HepG2 (cell line): ENCODE data around the gene TUBGCP4. TPM values are rescaled to one million over a fixed set of nuclear protein-coding genes. Genes with fewer than 3 reads are reported as not detected.
A peak's percentile ranks its signal among the peaks of the same experiment; 100 is the strongest.

Experiments
- AGO2 ChIP-seq: fragments of 200-400 bp; formaldehyde crosslinking; optimal IDR thresholded peaks from 2 replicates; pipeline ENCODE3; 2017; ENCODE audit warnings: mild to moderate bottlenecking, low read depth, low read length, moderate library complexity
- BORCS8-MEF2B ChIP-seq: sonication (generic); formaldehyde crosslinking; IDR thresholded peaks from 2 replicates; pipeline ENCODE4 v1.8.0; 2022; ENCODE audit warnings: mild to moderate bottlenecking, missing genetic modification reagents
- FLYWCH1 ChIP-seq: sonication (generic); formaldehyde crosslinking; IDR thresholded peaks from 2 replicates; pipeline ENCODE4 v1.8.1; 2023; ENCODE audit warnings: mild to moderate bottlenecking, missing genetic modification reagents
- FOXK1 ChIP-seq: sonication (generic); formaldehyde crosslinking; IDR thresholded peaks from 2 replicates; pipeline ENCODE4 v1.4.0; 2020; ENCODE audit warnings: low read depth, missing genetic modification reagents, borderline replicate concordance
- GPN1 ChIP-seq: sonication (generic); formaldehyde crosslinking; IDR thresholded peaks from 2 replicates; pipeline ENCODE4 v1.5.1; 2020; ENCODE audit warnings: missing genetic modification reagents, borderline replicate concordance
- JUN ChIP-seq: sonication (generic); formaldehyde crosslinking; IDR thresholded peaks from 2 replicates; pipeline ENCODE4 v1.4.0; 2020; ENCODE audit warnings: mild to moderate bottlenecking, missing genetic modification reagents
- MAFG ChIP-seq: sonication (generic); formaldehyde crosslinking; IDR thresholded peaks from 2 replicates; pipeline ENCODE4 v1.5.1; 2020; ENCODE audit warnings: mild to moderate bottlenecking, missing genetic modification reagents
- MIER2 ChIP-seq: IDR thresholded peaks from 2 replicates; pipeline ENCODE4 v1.6.1; 2016; ENCODE audit warnings: missing biosample characterization, missing genetic modification reagents
- NFIB ChIP-seq: sonication (generic); formaldehyde crosslinking; IDR thresholded peaks from 2 replicates; pipeline ENCODE4 v1.9.0; 2021; ENCODE audit warnings: missing genetic modification reagents, mild to moderate bottlenecking, borderline replicate concordance
- PAF1 ChIP-seq: IDR thresholded peaks from 2 replicates; pipeline ENCODE4 v1.6.1; 2016; ENCODE audit warnings: missing genetic modification reagents, missing compliant biosample characterization
- PHB2 ChIP-seq: fragments of 450-650 bp; IDR thresholded peaks from 2 replicates; pipeline ENCODE4 v1.6.1; 2018; ENCODE audit not compliant: partially characterized antibody
- RAD51 ChIP-seq: fragments of 450-650 bp; IDR thresholded peaks from 2 replicates; pipeline ENCODE4 v1.6.1; 2016; ENCODE audit warnings: borderline replicate concordance
- SIN3A ChIP-seq: IDR thresholded peaks from 2 replicates; pipeline ENCODE4 v1.6.1; 2011; ENCODE audit warnings: low read depth, mild to moderate bottlenecking, control low read depth, low read length, borderline replicate concordance
- U2AF1 ChIP-seq: fragments of 200-400 bp; formaldehyde crosslinking; optimal IDR thresholded peaks from 2 replicates; pipeline ENCODE3; 2017; ENCODE audit warnings: mild to moderate bottlenecking, low read depth, low read length
- ZBTB7B ChIP-seq: sonication (generic); formaldehyde crosslinking; IDR thresholded peaks from 2 replicates; pipeline ENCODE4 v1.4.0; 2020; ENCODE audit warnings: missing genetic modification reagents
- ZC3H4 ChIP-seq: sonication (generic); formaldehyde crosslinking; IDR thresholded peaks from 2 replicates; pipeline ENCODE4 v1.4.0; 2020; ENCODE audit warnings: missing genetic modification reagents, borderline replicate concordance
- ZNF224 ChIP-seq: sonication (generic); formaldehyde crosslinking; IDR thresholded peaks from 2 replicates; pipeline ENCODE4 v1.5.0; 2020; ENCODE audit warnings: mild to moderate bottlenecking, missing genetic modification reagents
- ZNF260 ChIP-seq: sonication (generic); formaldehyde crosslinking; IDR thresholded peaks from 2 replicates; pipeline ENCODE4 v1.4.0; 2020; ENCODE audit warnings: missing genetic modification reagents, low read depth, mild to moderate bottlenecking, borderline replicate concordance
- ZNF546 ChIP-seq: sonication (generic); formaldehyde crosslinking; conservative IDR thresholded peaks from 2 replicates; pipeline ENCODE4 v1.8.1; 2023; ENCODE audit warnings: mild to moderate bottlenecking, missing genetic modification reagents
- ZNF615 ChIP-seq: sonication (generic); formaldehyde crosslinking; IDR thresholded peaks from 2 replicates; pipeline ENCODE4 v1.5.0; 2020; ENCODE audit warnings: mild to moderate bottlenecking, missing genetic modification reagents, borderline replicate concordance
- ZNF7 ChIP-seq: IDR thresholded peaks from 2 replicates; pipeline ENCODE4 v1.6.1; 2016; ENCODE audit warnings: missing biosample characterization, missing genetic modification reagents
- ZNF724P ChIP-seq: sonication (generic); formaldehyde crosslinking; IDR thresholded peaks from 2 replicates; pipeline ENCODE4 v1.8.0; 2022; ENCODE audit warnings: missing genetic modification reagents, borderline replicate concordance
- ZSCAN29 ChIP-seq: sonication (generic); formaldehyde crosslinking; conservative IDR thresholded peaks from 2 replicates; pipeline ENCODE4 v1.4.0; 2020; ENCODE audit warnings: mild to moderate bottlenecking, missing genetic modification reagents
- polyA plus RNA-seq, 8 experiments: library from polyadenylated mRNA; depleted of rRNA in 3 of 8; stranded (reverse) in 7 of 8; unstranded in 1 of 8; fragments of >200 nt; fragmentation: Illumina TruSeq in 4 of 8; extraction: Trizol in 4 of 8; gene quantifications; 2 replicates each; pipeline versions ENCODE4 v1.2.1 to v1.2.3, GENCODE V29; 2011 to 2016; ENCODE audit warnings: low read depth in 4 of 8, missing spikeins in 1 of 8, mixed read lengths in 1 of 8; ENCODE audit not compliant: insufficient read depth in 1 of 8
- total RNA-seq, 5 experiments: library from RNA; depleted of rRNA; stranded (reverse); fragments of >200 nt; fragmentation: Illumina TruSeq; extraction: Trizol; gene quantifications; 2 replicates each; pipeline ENCODE4 v1.2.3, GENCODE V29; 2016; ENCODE audit warnings: low read depth in 1 of 5
- TF ChIP-seq, protein P1 (sequence below): sonication (generic); formaldehyde crosslinking; IDR thresholded peaks from 2 replicates; pipeline ENCODE4 v1.8.1; 2022; ENCODE audit warnings: mild to moderate bottlenecking, missing genetic modification reagents
- TF ChIP-seq, protein P2 (sequence below), 2 experiments: sonication (generic) in 1 of 2; formaldehyde crosslinking in 1 of 2; IDR thresholded peaks; 2 replicates each; pipeline versions ENCODE4 v1.5.1 to v1.6.1; 2011 to 2020; ENCODE audit warnings: borderline replicate concordance in 1 of 2, low read depth in 1 of 2, low read length in 1 of 2, mild to moderate bottlenecking in 1 of 2, missing genetic modification reagents in 1 of 2, moderate library complexity in 1 of 2
- TF ChIP-seq, protein P3 (sequence below): sonication (generic); formaldehyde crosslinking; IDR thresholded peaks from 2 replicates; pipeline ENCODE4 v1.4.0; 2020; ENCODE audit warnings: missing genetic modification reagents

TUBGCP4 gene
- total and polyA plus RNA-seq, 2 of the 13 experiments (the other 11 are each of a cell fraction or from before 2014, with no cell fraction given), result 15.0 to 20.5 TPM

DNA sequence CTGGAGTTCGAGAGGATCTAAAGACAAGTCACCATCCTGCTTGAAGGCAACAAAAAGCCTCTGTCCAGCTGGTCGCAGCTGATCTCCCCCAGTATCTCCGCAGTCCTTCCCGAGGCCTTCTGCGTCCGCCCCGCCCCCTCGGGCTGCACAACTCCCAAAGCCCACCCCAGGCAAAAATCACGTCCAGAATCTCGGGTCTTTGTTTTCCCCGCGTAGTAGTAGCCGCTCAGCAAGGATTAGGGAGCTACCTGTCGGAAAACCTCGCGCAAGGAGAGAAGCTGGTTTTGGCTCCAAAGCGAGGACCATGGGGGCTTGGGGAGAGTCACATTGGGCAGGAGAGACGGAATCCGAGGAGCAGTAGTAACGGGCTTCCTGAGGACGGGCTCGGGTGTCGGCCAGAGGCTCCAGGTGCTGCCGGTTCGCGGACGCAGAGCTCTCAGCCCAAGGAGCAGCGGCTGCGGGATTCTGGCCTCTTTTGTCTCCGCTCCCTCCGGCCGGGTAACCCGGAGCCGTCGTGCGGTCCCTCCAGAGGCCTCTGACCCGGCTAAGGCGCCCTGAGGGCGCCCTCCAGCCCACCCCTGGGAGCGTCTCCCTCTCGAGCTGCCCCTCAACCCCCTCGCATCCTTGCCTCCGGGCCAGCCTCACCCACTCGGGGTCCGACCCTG lies 459 bp upstream of the TUBGCP4 start (continued):
- TF ChIP-seq AGO2 (peak; percentile 15), U2AF1 (peak; percentile 8), SIN3A (peak; percentile 33; the same call in 1 of the 2 replicates), ZNF260 (CRISPR knock-in tag) (no peak), GPN1 (CRISPR knock-in tag) (no peak), ZBTB7B (0 out of 2 replicates have a peak, but pooled peaks have one; percentile 34), ZNF546 (CRISPR knock-in tag) (peak; percentile 26; the same call in 1 of the 2 replicates), ZNF615 (CRISPR knock-in tag) (no peak), NFIB (no peak), MIER2 (0 out of 2 replicates have a peak, but pooled peaks have one; percentile 46), ZNF7 (no peak), ZSCAN29 (0 out of 2 replicates have a peak, but pooled peaks have one; percentile 3), MAFG (CRISPR knock-in tag) (no peak), PHB2 (no peak), ZNF224 (no peak), FLYWCH1 (CRISPR knock-in tag) (no peak), JUN (no peak), RAD51 (no peak), ZNF724P (no peak; the same call in 1 of the 2 replicates), PAF1 (CRISPR knock-in tag) (no peak), ZC3H4 (no peak), FOXK1 (CRISPR knock-in tag) (no peak), BORCS8-MEF2B (CRISPR knock-in tag) (no peak)
- TF ChIP-seq, protein P1, sequence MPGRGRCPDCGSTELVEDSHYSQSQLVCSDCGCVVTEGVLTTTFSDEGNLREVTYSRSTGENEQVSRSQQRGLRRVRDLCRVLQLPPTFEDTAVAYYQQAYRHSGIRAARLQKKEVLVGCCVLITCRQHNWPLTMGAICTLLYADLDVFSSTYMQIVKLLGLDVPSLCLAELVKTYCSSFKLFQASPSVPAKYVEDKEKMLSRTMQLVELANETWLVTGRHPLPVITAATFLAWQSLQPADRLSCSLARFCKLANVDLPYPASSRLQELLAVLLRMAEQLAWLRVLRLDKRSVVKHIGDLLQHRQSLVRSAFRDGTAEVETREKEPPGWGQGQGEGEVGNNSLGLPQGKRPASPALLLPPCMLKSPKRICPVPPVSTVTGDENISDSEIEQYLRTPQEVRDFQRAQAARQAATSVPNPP (CRISPR knock-in tag), result no peak
- TF ChIP-seq, protein P2, sequence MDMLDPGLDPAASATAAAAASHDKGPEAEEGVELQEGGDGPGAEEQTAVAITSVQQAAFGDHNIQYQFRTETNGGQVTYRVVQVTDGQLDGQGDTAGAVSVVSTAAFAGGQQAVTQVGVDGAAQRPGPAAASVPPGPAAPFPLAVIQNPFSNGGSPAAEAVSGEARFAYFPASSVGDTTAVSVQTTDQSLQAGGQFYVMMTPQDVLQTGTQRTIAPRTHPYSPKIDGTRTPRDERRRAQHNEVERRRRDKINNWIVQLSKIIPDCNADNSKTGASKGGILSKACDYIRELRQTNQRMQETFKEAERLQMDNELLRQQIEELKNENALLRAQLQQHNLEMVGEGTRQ (IDR thresholded peaks at IDR 0.05; ENCODE audit: low read depth, low read length), result no peak
- TF ChIP-seq, protein P2 (CRISPR knock-in tag; IDR thresholded peaks at IDR 0.05; ENCODE audit: borderline replicate concordance), result no peak
- TF ChIP-seq, protein P3, sequence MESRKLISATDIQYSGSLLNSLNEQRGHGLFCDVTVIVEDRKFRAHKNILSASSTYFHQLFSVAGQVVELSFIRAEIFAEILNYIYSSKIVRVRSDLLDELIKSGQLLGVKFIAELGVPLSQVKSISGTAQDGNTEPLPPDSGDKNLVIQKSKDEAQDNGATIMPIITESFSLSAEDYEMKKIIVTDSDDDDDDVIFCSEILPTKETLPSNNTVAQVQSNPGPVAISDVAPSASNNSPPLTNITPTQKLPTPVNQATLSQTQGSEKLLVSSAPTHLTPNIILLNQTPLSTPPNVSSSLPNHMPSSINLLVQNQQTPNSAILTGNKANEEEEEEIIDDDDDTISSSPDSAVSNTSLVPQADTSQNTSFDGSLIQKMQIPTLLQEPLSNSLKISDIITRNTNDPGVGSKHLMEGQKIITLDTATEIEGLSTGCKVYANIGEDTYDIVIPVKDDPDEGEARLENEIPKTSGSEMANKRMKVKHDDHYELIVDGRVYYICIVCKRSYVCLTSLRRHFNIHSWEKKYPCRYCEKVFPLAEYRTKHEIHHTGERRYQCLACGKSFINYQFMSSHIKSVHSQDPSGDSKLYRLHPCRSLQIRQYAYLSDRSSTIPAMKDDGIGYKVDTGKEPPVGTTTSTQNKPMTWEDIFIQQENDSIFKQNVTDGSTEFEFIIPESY (CRISPR knock-in tag), result no peak
